Effector memory CD4-positive, alpha-beta T cell (primary cell): ENCODE measurements around the gene PLSCR4.

Source experiments
- DNase-seq, 3 donors: peaks; one replicate each; pipeline ENCODE4 v3.0.0-alpha.2; 2020
- H3K27ac ChIP-seq: 2 replicates; pipeline ENCODE4 v1.7.0; 2013; ENCODE audit warnings: mild to moderate bottlenecking, low read length, moderate library complexity; ENCODE audit not compliant: insufficient read depth, poor library complexity, severe bottlenecking
- H3K27me3 ChIP-seq: replicated peaks from 2 replicates; pipeline ENCODE4 v1.7.0; 2013; ENCODE audit warnings: mild to moderate bottlenecking, low read length; ENCODE audit not compliant: insufficient read depth, control insufficient read depth, poor library complexity, severe bottlenecking
- H3K36me3 ChIP-seq: 2 replicates; pipeline ENCODE4 v1.7.0; 2013; ENCODE audit warnings: mild to moderate bottlenecking, low read length, moderate library complexity; ENCODE audit not compliant: control insufficient read depth, insufficient read depth
- H3K4me1 ChIP-seq: 2 replicates; pipeline ENCODE4 v1.7.0; 2013; ENCODE audit warnings: low read length, mild to moderate bottlenecking; ENCODE audit not compliant: control insufficient read depth, insufficient read depth, poor library complexity, severe bottlenecking
- H3K4me3 ChIP-seq: 2 replicates; pipeline ENCODE4 v1.7.0; 2013; ENCODE audit warnings: low read length, low read depth, mild to moderate bottlenecking; ENCODE audit not compliant: insufficient read depth, poor library complexity, severe bottlenecking
- H3K9me3 ChIP-seq: 2 replicates; pipeline ENCODE4 v1.7.0; 2013; ENCODE audit warnings: mild to moderate bottlenecking, low read length, moderate library complexity; ENCODE audit not compliant: control insufficient read depth

Gene PLSCR4

GRCh38 chr3:146177519-146177918 is 73.4 kb downstream of the PLSCR4 start:
- H3K4me1 ChIP-seq, result no peaks in the 10 kb centered on the region
- no peaks in the 10 kb centered on the region for H3K36me3 ChIP-seq
- no peaks in the 10 kb centered on the region for H3K27me3 ChIP-seq
- DNase-seq, result no peak
- no peaks in the 10 kb centered on the region for H3K9me3 ChIP-seq
- H3K4me3 ChIP-seq, result no peak overlapping the region
- H3K27ac ChIP-seq, result no peak overlapping the region

- no peaks in the 10 kb centered on the region for H3K4me1 ChIP-seq
- no peaks in the 10 kb centered on the region for H3K27me3 ChIP-seq
- H3K9me3 ChIP-seq, result no peaks in the 10 kb centered on the region
- H3K36me3 ChIP-seq, result no peaks in the 10 kb centered on the region
- no peak overlapping the region for H3K4me3 ChIP-seq
- no peak overlapping the region for H3K27ac ChIP-seq
- no peak for DNase-seq
These were observed 73.8 kb downstream of the PLSCR4 start for GRCh38 chr3:146177072-146177471.

- H3K27ac ChIP-seq, result no peak overlapping the region
- H3K4me1 ChIP-seq, result no peaks in the 10 kb centered on the region
- H3K36me3 ChIP-seq, result no peaks in the 10 kb centered on the region
- H3K27me3 ChIP-seq, result no peaks in the 10 kb centered on the region
- H3K9me3 ChIP-seq, result no peaks in the 10 kb centered on the region
- H3K4me3 ChIP-seq, result no peak overlapping the region
- DNase-seq, result no peak
These were observed 78.3 kb downstream of the PLSCR4 start for GRCh38 chr3:146172586-146172985.

GRCh38 chr3:146170591-146170990 is 80.3 kb downstream of the PLSCR4 start:
- Histone ChIP-seq H3K36me3 (no peaks in the 10 kb centered on the region), H3K4me1 (no peaks in the 10 kb centered on the region), H3K4me3 (no peak overlapping the region), H3K9me3 (no peaks in the 10 kb centered on the region), H3K27ac (no peak overlapping the region), H3K27me3 (no peaks in the 10 kb centered on the region)
- no peak for DNase-seq

GRCh38 chr3:146169891-146170290 is 81.0 kb downstream of the PLSCR4 start:
- Histone ChIP-seq H3K36me3 (no peaks in the 10 kb centered on the region), H3K4me1 (no peaks in the 10 kb centered on the region), H3K27me3 (no peaks in the 10 kb centered on the region), H3K27ac (no peak overlapping the region), H3K9me3 (no peaks in the 10 kb centered on the region), H3K4me3 (no peak overlapping the region)
- no peak for DNase-seq

GRCh38 chr3:146166826-146167225 is 84.1 kb downstream of the PLSCR4 start:
- Histone ChIP-seq H3K27ac (no peak overlapping the region), H3K9me3 (no peaks in the 10 kb centered on the region), H3K27me3 (peaks cover 1% of the 10 kb centered on the region), H3K4me1 (no peaks in the 10 kb centered on the region), H3K4me3 (no peak overlapping the region), H3K36me3 (no peaks in the 10 kb centered on the region)
- no peak for DNase-seq

GRCh38 chr3:146166415-146166821 is 84.5 kb downstream of the PLSCR4 start:
- Histone ChIP-seq H3K27me3 (peaks cover 4% of the 10 kb centered on the region), H3K9me3 (no peaks in the 10 kb centered on the region), H3K4me1 (no peaks in the 10 kb centered on the region), H3K36me3 (no peaks in the 10 kb centered on the region), H3K4me3 (no peak overlapping the region), H3K27ac (no peak overlapping the region)
- DNase-seq, result no peak

- Histone ChIP-seq H3K4me1 (no peaks in the 10 kb centered on the region), H3K9me3 (no peaks in the 10 kb centered on the region), H3K4me3 (no peak overlapping the region), H3K27ac (no peak overlapping the region), H3K27me3 (peaks cover 4% of the 10 kb centered on the region), H3K36me3 (no peaks in the 10 kb centered on the region)
- DNase-seq, result no peak
These were observed 85.0 kb downstream of the PLSCR4 start for GRCh38 chr3:146165877-146166276.

- Histone ChIP-seq H3K36me3 (no peaks in the 10 kb centered on the region), H3K27ac (no peak overlapping the region), H3K4me3 (no peak overlapping the region), H3K9me3 (no peaks in the 10 kb centered on the region), H3K4me1 (no peaks in the 10 kb centered on the region), H3K27me3 (peaks cover 4% of the 10 kb centered on the region)
- DNase-seq, result no peak
These were observed 85.7 kb downstream of the PLSCR4 start for GRCh38 chr3:146164971-146165769.

- DNase-seq, result no peak
- no peaks in the 10 kb centered on the region for H3K4me1 ChIP-seq
- no peak overlapping the region for H3K27ac ChIP-seq
- H3K27me3 ChIP-seq, result peaks cover 4% of the 10 kb centered on the region
- no peak overlapping the region for H3K4me3 ChIP-seq
- no peaks in the 10 kb centered on the region for H3K9me3 ChIP-seq
- no peaks in the 10 kb centered on the region for H3K36me3 ChIP-seq
These were observed 86.4 kb downstream of the PLSCR4 start for GRCh38 chr3:146164506-146164905.
